HL-60/S4 (cell line): ENCODE results near the gene BEST4.

Experiments used
- in situ Hi-C: fragments of 300-500 bp; cut with MboI; formaldehyde crosslinking; loops from 2 replicates; pipeline ENCODE4 v1.14.3; 2022; ENCODE audit warnings: low sequenced_read_pairs

BEST4 gene

GRCh38 chr1:44803312-44804095, 15.5 kb upstream of the BEST4 start:
- in situ Hi-C loops: no loop called here

- in situ Hi-C loops: no loop called here
Measured at GRCh38 chr1:44803062-44803311, 15.0 kb upstream of the BEST4 start.

GRCh38 chr1:44802306-44803061, 14.5 kb upstream of the BEST4 start:
- in situ Hi-C loops: no loop called here

- in situ Hi-C loops: no loop called here
Measured at GRCh38 chr1:44801491-44802305, 13.7 kb upstream of the BEST4 start.

- in situ Hi-C loops: loop anchor here (10.0 kb wide), 1 partner anchor 215 kb away; the partner anchor contains the start of genes HECTD3 and UROD
Measured at GRCh38 chr1:44799770-44800584, 12.0 kb upstream of the BEST4 start, which contains the start of gene PLK3. Gene PLK3 (plus strand): TSS chr1:44800377. CDS start chr1:44800464, 87 bp downstream.

- in situ Hi-C loops: loop anchor here (10.0 kb wide), 1 partner anchor 216 kb away; the partner anchor contains the start of genes HECTD3 and UROD
Measured at GRCh38 chr1:44798481-44799365, 10.8 kb upstream of the BEST4 start.

- in situ Hi-C loops: loop anchor here (10.0 kb wide), 1 partner anchor 217 kb away; the partner anchor contains the start of genes HECTD3 and UROD
Measured at GRCh38 chr1:44797886-44798285, 9.9 kb upstream of the BEST4 start.

- in situ Hi-C loops: loop anchor here (5.0 to 10.0 kb wide), 2 partner anchors 222 to 509 kb away; partner anchors contain the start of genes HECTD3 and UROD
Measured at GRCh38 chr1:44792736-44793502, 4.9 kb upstream of the BEST4 start.

- in situ Hi-C loops: loop anchor here (5.0 to 10.0 kb wide), 2 partner anchors 224 to 511 kb away; partner anchors contain the start of genes HECTD3 and UROD
Measured at GRCh38 chr1:44790968-44791801, 3.2 kb upstream of the BEST4 start.

GRCh38 chr1:44787506-44787905, 464 bp downstream of the BEST4 start:
- in situ Hi-C loops: no loop called here

GRCh38 chr1:44786841-44787426, 1.0 kb downstream of the BEST4 start:
- in situ Hi-C loops: no loop called here

GRCh38 chr1:44786138-44786840, 1.7 kb downstream of the BEST4 start:
- in situ Hi-C loops: no loop called here

GRCh38 chr1:44785501-44786137, 2.4 kb downstream of the BEST4 start:
- in situ Hi-C loops: no loop called here

GRCh38 chr1:44785029-44785380, 3.0 kb downstream of the BEST4 start:
- in situ Hi-C loops: no loop called here

- in situ Hi-C loops: no loop called here
Measured at GRCh38 chr1:44784094-44785028, 3.6 kb downstream of the BEST4 start.
